GM23338 (cell line): ENCODE results near the gene CFAP141. TPM values are rescaled to one million over a fixed set of nuclear protein-coding genes. Genes with fewer than 3 reads are reported as not detected.

Experiments
- ATAC-seq: fragments of 200-7000 bp; cut with Tn5 transposase; 3 replicates; pipeline ENCODE4 v1.9.1; 2020
- DNase-seq: peaks from one replicate; pipeline ENCODE4 v3.0.0-alpha.2; 2015; ENCODE audit warnings: low spot score
- H2AFZ ChIP-seq: fragments of 200-600 bp; sonication (generic); 2 replicates; pipeline ENCODE4 v1.8.0; 2016; ENCODE audit warnings: antibody characterized with exemption, mild to moderate bottlenecking, moderate library complexity
- H3F3A ChIP-seq: fragments of 200-600 bp; sonication (generic); replicated peaks from 2 replicates; pipeline ENCODE4 v1.8.0; 2017; ENCODE audit warnings: antibody characterized with exemption, mixed run types, low read depth
- H3K27ac ChIP-seq: fragments of 200-600 bp; sonication (generic); 2 replicates; pipeline ENCODE4 v1.6.1; 2016; ENCODE audit warnings: low read depth
- H3K27me3 ChIP-seq: fragments of 200-600 bp; sonication (generic); 2 replicates; pipeline ENCODE4 v1.8.0; 2016; ENCODE audit warnings: mild to moderate bottlenecking, mixed run types, moderate library complexity; ENCODE audit not compliant: insufficient read depth
- H3K36me3 ChIP-seq: fragments of 200-600 bp; sonication (generic); 2 replicates; pipeline ENCODE4 v1.8.0; 2016; ENCODE audit warnings: mild to moderate bottlenecking; ENCODE audit not compliant: insufficient read depth
- H3K4me1 ChIP-seq: fragments of 200-600 bp; sonication (generic); 2 replicates; pipeline ENCODE4 v1.8.0; 2016; ENCODE audit warnings: mild to moderate bottlenecking, moderate library complexity; ENCODE audit not compliant: insufficient read depth
- H3K4me2 ChIP-seq: fragments of 200-600 bp; sonication (generic); 2 replicates; pipeline ENCODE4 v1.7.1; 2017; ENCODE audit warnings: mixed run types
- H3K4me3 ChIP-seq: fragments of 200-600 bp; sonication (generic); 2 replicates; pipeline ENCODE4 v1.6.1; 2016; ENCODE audit warnings: mixed run types
- H3K79me2 ChIP-seq: fragments of 200-600 bp; sonication (generic); replicated peaks from 2 replicates; pipeline ENCODE4 v1.8.0; 2017; ENCODE audit warnings: mild to moderate bottlenecking; ENCODE audit not compliant: insufficient read depth
- H3K9me2 ChIP-seq: fragments of 200-600 bp; sonication (generic); 2 replicates; pipeline ENCODE4 v1.8.0; 2017; ENCODE audit not compliant: insufficient read depth
- H4K20me1 ChIP-seq: fragments of 200-600 bp; sonication (generic); replicated peaks from 2 replicates; pipeline ENCODE4 v1.8.0; 2017; ENCODE audit warnings: mild to moderate bottlenecking; ENCODE audit not compliant: insufficient read depth
- H3K27ac Mint-ChIP-seq: 2 replicates; pipeline ENCODE4 v1.8.0; 2020; ENCODE audit warnings: inconsistent platforms, mild to moderate bottlenecking, moderate library complexity, mixed read lengths
- H3K27me3 Mint-ChIP-seq: 3 replicates; pipeline ENCODE4 v1.8.0; 2022; ENCODE audit warnings: low read depth, mild to moderate bottlenecking, moderate library complexity, mixed read lengths, inconsistent platforms; ENCODE audit not compliant: insufficient read depth, poor library complexity
- H3K36me3 Mint-ChIP-seq: 3 replicates; pipeline ENCODE4 v1.8.0; 2021; ENCODE audit warnings: low read depth, mild to moderate bottlenecking, inconsistent platforms, moderate library complexity, mixed read lengths
- H3K4me1 Mint-ChIP-seq: 3 replicates; pipeline ENCODE4 v1.8.0; 2020; ENCODE audit warnings: mild to moderate bottlenecking, inconsistent platforms, mixed read lengths
- H3K4me3 Mint-ChIP-seq: 3 replicates; pipeline ENCODE4 v1.8.0; 2021; ENCODE audit warnings: moderate library complexity, mild to moderate bottlenecking, inconsistent platforms, mixed read lengths
- H3K9me3 Mint-ChIP-seq: 3 replicates; pipeline ENCODE4 v1.8.0; 2020; ENCODE audit warnings: moderate library complexity, mild to moderate bottlenecking, inconsistent platforms, mixed read lengths
- EZH2 ChIP-seq: fragments of 200-600 bp; sonication (generic); IDR thresholded peaks from one replicate; pipeline ENCODE4 v1.8.0; 2017; ENCODE audit warnings: antibody characterized with exemption, mild to moderate bottlenecking, low read depth; ENCODE audit not compliant: unreplicated experiment
- EZH2phosphoT487 ChIP-seq: fragments of 200-600 bp; sonication (generic); IDR thresholded peaks from one replicate; pipeline ENCODE4 v1.8.1; 2018; ENCODE audit warnings: antibody characterized with exemption; ENCODE audit not compliant: unreplicated experiment
- JUNB ChIP-seq: IDR thresholded peaks from one replicate; pipeline ENCODE4 v1.6.1; 2016; ENCODE audit warnings: antibody characterized with exemption; ENCODE audit not compliant: unreplicated experiment
- NANOG ChIP-seq: IDR thresholded peaks from 2 replicates; pipeline ENCODE4 v1.6.1; 2016; ENCODE audit warnings: antibody characterized with exemption, borderline replicate concordance
- POLR2AphosphoS5 ChIP-seq: IDR thresholded peaks from 2 replicates; pipeline ENCODE4 v1.6.1; 2016; ENCODE audit warnings: antibody characterized with exemption, low read depth
- STAT1 ChIP-seq: IDR thresholded peaks from one replicate; pipeline ENCODE4 v1.6.1; 2016; ENCODE audit warnings: antibody characterized with exemption; ENCODE audit not compliant: unreplicated experiment
- ZNF331 ChIP-seq: fragments of 250-450 bp; sonication (Bioruptor Pico); IDR thresholded peaks from 2 replicates; pipeline ENCODE4 v1.5.0; 2020; ENCODE audit warnings: low read depth, mild to moderate bottlenecking, moderate library complexity
- polyA plus RNA-seq: library from polyadenylated mRNA; unstranded; fragments of >200 nt; fragmentation: Nextera tagmentation; extraction: Ambion mirVana; gene quantifications from 2 replicates; pipeline ENCODE4 v1.2.1, GENCODE V29; 2016
- total RNA-seq: library from RNA; depleted of rRNA; stranded (reverse); fragments of >200 nt; shearing (Covaris generic); gene quantifications from 2 replicates; pipeline ENCODE4 v1.2.3, GENCODE V29; 2014
- TF ChIP-seq, protein P1 (sequence below): IDR thresholded peaks from 2 replicates; pipeline ENCODE4 v1.6.1; 2016; ENCODE audit warnings: antibody characterized with exemption
- TF ChIP-seq, protein P2 (sequence below), 2 experiments: fragments of 200-600 bp in 1 of 2; sonication (generic) in 1 of 2; conservative IDR thresholded peaks; 2 replicates each; pipeline versions ENCODE4 v1.5.1 to v1.6.1; 2016 to 2017; ENCODE audit warnings: antibody characterized with exemption in 2 of 2, low read depth in 2 of 2, mild to moderate bottlenecking in 2 of 2, moderate library complexity in 1 of 2
- TF ChIP-seq, protein P3 (sequence below): IDR thresholded peaks from one replicate; pipeline ENCODE4 v1.6.1; 2018; ENCODE audit warnings: antibody characterized with exemption; ENCODE audit not compliant: unreplicated experiment

Gene CFAP141
- total and polyA plus RNA-seq, 2 experiments from 2014 or later, result not detected

DNA sequence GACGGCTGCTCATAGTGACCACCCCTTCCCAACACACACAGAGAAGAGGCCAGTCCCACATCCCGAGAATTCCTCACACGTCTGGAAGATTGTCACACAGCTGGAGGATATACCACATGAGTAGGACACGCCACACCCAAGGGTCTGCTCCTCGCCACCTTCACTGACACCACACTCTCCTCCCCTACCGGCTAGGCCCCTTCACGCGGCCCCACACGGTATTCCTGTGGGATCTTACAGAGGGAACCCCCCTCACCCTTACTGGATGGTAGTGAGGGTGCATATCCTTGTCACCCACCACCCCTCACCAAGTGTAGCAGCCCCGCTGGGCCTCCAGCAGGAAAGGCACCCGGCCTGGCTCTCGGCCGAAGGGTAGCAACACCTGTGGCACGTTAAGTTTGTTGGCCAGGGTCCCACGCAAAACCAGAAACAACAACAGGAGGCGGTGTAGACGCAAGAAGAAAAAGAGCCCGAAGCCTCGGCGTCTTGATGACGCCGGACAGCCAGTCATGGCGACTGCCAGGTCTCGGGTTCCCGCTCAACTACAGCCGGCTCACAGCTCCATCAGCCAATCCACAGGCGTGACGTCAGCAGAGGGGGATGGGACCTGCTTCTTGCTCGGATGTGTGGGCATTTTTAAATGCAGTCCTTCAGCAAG lies 51.5 kb downstream of the CFAP141 start, which contains the start of gene NUP210L (continued):
- TF ChIP-seq, protein P1, sequence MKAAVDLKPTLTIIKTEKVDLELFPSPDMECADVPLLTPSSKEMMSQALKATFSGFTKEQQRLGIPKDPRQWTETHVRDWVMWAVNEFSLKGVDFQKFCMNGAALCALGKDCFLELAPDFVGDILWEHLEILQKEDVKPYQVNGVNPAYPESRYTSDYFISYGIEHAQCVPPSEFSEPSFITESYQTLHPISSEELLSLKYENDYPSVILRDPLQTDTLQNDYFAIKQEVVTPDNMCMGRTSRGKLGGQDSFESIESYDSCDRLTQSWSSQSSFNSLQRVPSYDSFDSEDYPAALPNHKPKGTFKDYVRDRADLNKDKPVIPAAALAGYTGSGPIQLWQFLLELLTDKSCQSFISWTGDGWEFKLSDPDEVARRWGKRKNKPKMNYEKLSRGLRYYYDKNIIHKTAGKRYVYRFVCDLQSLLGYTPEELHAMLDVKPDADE, result no peak
- TF ChIP-seq, protein P2, sequence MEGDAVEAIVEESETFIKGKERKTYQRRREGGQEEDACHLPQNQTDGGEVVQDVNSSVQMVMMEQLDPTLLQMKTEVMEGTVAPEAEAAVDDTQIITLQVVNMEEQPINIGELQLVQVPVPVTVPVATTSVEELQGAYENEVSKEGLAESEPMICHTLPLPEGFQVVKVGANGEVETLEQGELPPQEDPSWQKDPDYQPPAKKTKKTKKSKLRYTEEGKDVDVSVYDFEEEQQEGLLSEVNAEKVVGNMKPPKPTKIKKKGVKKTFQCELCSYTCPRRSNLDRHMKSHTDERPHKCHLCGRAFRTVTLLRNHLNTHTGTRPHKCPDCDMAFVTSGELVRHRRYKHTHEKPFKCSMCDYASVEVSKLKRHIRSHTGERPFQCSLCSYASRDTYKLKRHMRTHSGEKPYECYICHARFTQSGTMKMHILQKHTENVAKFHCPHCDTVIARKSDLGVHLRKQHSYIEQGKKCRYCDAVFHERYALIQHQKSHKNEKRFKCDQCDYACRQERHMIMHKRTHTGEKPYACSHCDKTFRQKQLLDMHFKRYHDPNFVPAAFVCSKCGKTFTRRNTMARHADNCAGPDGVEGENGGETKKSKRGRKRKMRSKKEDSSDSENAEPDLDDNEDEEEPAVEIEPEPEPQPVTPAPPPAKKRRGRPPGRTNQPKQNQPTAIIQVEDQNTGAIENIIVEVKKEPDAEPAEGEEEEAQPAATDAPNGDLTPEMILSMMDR (conservative IDR thresholded peaks at IDR 0.05; ENCODE audit: low read depth in 2 of 2), result peak; percentile 19 to 33

DNA sequence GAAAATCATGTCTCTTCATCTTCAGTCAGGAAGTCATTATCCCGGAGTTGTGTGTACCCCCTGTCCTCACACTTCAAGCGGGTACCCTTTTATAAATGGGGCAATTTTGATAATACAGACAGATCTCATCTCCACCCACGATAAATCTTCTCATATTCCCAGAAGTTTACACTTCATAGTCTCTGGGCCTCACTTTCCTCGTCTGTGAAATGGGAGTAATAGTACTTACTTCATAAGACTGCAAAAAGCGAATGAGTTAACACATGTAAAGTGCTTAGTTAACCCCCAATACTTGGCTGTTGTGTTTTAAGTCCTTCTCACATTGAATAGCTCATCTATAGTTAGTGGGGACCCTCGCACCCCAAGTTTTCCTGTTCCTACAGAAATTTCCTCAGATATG lies 52.1 kb downstream of the CFAP141 start:
- no peak for DNase-seq
- peak overlapping the region; percentile 41; the same call in 1 of the 2 replicates for H3K27ac ChIP-seq
- no peak overlapping the region for H3K27ac Mint-ChIP-seq
- no peak for TF ChIP-seq JUNB
- no peak for TF ChIP-seq POLR2AphosphoS5
- TF ChIP-seq, protein P3, sequence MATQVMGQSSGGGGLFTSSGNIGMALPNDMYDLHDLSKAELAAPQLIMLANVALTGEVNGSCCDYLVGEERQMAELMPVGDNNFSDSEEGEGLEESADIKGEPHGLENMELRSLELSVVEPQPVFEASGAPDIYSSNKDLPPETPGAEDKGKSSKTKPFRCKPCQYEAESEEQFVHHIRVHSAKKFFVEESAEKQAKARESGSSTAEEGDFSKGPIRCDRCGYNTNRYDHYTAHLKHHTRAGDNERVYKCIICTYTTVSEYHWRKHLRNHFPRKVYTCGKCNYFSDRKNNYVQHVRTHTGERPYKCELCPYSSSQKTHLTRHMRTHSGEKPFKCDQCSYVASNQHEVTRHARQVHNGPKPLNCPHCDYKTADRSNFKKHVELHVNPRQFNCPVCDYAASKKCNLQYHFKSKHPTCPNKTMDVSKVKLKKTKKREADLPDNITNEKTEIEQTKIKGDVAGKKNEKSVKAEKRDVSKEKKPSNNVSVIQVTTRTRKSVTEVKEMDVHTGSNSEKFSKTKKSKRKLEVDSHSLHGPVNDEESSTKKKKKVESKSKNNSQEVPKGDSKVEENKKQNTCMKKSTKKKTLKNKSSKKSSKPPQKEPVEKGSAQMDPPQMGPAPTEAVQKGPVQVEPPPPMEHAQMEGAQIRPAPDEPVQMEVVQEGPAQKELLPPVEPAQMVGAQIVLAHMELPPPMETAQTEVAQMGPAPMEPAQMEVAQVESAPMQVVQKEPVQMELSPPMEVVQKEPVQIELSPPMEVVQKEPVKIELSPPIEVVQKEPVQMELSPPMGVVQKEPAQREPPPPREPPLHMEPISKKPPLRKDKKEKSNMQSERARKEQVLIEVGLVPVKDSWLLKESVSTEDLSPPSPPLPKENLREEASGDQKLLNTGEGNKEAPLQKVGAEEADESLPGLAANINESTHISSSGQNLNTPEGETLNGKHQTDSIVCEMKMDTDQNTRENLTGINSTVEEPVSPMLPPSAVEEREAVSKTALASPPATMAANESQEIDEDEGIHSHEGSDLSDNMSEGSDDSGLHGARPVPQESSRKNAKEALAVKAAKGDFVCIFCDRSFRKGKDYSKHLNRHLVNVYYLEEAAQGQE, result no peak
- no peak for TF ChIP-seq EZH2phosphoT487
- TF ChIP-seq, protein P1, result no peak
- no peak for TF ChIP-seq NANOG
- TF ChIP-seq ZNF331 (CRISPR knock-in tag), result no peak
- TF ChIP-seq EZH2, result no peak
- TF ChIP-seq STAT1, result no peak
- H3K4me1 ChIP-seq, result peaks cover 11% of the 10 kb centered on the region
- no peak overlapping the region for H2AFZ ChIP-seq
- peaks cover 5% of the 10 kb centered on the region for H3K27me3 Mint-ChIP-seq
- H3K9me3 Mint-ChIP-seq, result no peaks in the 10 kb centered on the region
- H3K4me1 Mint-ChIP-seq, result peaks cover 32% of the 10 kb centered on the region
- peaks cover 28% of the 10 kb centered on the region; the same call in 1 of the 2 replicates for H3F3A ChIP-seq
- no peaks in the 10 kb centered on the region for H3K27me3 ChIP-seq
- no peak overlapping the region for H3K4me3 Mint-ChIP-seq
- no peak overlapping the region for H3K4me2 ChIP-seq
- H3K9me2 ChIP-seq, result no peaks in the 10 kb centered on the region
- peaks cover 5% of the 10 kb centered on the region for H4K20me1 ChIP-seq
- peaks cover 32% of the 10 kb centered on the region for H3K36me3 ChIP-seq
- no peak overlapping the region for H3K4me3 ChIP-seq
- no peaks in the 10 kb centered on the region; the same call in 1 of the 2 replicates for H3K79me2 ChIP-seq
- peaks cover 31% of the 10 kb centered on the region for H3K36me3 Mint-ChIP-seq
- ATAC-seq, result no peak
